ENCODE data around the gene EMID1. TPM values are rescaled to one million over a fixed set of nuclear protein-coding genes. Genes with fewer than 3 reads are reported as not detected.

Gene EMID1
- total and polyA plus RNA-seq, 10 donors = 18.5 to 90.3 (median 61.2) TPM

DNA sequence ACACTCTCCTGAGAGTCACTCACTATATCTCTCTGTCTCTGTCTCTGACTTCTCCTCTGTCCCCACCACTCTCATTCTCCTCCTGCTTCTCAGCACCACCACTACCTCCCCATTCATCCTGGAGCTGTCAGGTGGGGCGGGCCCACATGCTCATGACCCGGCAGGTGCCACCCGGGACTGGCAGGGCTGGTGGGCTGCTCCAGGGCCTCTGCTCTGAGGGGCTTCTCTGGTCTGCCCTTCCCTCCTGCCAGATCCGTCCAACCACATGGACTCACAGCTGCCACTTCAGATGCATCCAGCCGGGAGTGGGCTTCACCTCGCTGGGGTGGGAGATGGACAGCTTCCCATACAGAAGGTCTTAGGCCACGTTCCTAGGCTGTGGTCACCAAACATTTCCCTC, 4.8 kb upstream of the EMID1 start:
- H3K9me3 ChIP-seq = no peaks in the 10 kb centered on the region
- H3K4me1 ChIP-seq = peaks cover 27 to 54% (median 43%) of the 10 kb centered on the region in 6 donors
- TF ChIP-seq, protein P1, sequence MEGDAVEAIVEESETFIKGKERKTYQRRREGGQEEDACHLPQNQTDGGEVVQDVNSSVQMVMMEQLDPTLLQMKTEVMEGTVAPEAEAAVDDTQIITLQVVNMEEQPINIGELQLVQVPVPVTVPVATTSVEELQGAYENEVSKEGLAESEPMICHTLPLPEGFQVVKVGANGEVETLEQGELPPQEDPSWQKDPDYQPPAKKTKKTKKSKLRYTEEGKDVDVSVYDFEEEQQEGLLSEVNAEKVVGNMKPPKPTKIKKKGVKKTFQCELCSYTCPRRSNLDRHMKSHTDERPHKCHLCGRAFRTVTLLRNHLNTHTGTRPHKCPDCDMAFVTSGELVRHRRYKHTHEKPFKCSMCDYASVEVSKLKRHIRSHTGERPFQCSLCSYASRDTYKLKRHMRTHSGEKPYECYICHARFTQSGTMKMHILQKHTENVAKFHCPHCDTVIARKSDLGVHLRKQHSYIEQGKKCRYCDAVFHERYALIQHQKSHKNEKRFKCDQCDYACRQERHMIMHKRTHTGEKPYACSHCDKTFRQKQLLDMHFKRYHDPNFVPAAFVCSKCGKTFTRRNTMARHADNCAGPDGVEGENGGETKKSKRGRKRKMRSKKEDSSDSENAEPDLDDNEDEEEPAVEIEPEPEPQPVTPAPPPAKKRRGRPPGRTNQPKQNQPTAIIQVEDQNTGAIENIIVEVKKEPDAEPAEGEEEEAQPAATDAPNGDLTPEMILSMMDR (IDR thresholded peaks at IDR 0.05 in 8 of 11, conservative IDR thresholded peaks at IDR 0.05 in 3 of 11) = no peak
- TF ChIP-seq POLR2AphosphoS5 (IDR thresholded peaks at IDR 0.05) = peak in 2 of 3 donors; percentile 24 to 41
- TF ChIP-seq POLR2A (IDR thresholded peaks at IDR 0.05) = no peak
- H3K27ac ChIP-seq = peak overlapping the region in 6 of 8 donors; percentile 77 to 91 (median 84)
- H3K27me3 ChIP-seq (replicated peaks in 1 of 7) = peaks cover 0 to 44% (median 0%) of the 10 kb centered on the region in 7 donors
- intact Hi-C loops (cut with DNase I; ENCODE audit: low total_unique reads) = no loop called here
- H3K36me3 ChIP-seq = no peaks in the 10 kb centered on the region
- no peak overlapping the region for H3K4me3 ChIP-seq
- no peak for DNase-seq
- 78 to 87% (median 81%) methylated on average over 6 to 7 of the region's 7 CpGs for WGBS, 5 donors

DNA sequence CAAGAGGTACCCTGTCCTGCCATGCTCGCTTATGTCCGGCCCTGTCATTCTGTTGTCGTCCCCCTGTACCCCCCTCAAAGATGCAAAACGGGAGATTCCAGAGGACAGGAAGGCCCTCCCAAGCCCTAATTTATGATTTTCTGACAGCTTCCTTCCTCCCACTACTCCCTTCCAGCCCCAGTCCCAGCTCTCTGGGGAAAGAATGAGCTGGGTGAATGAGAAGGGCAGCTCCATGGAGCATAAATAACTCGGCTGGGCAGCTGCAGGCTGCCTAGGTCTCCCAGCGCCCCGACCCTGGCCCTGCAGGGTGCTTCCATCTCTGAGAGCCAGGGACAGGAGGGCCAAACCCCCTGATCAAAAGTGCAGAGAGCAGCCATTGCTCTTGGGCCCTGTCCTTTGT, 3.9 kb upstream of the EMID1 start:
- H3K36me3 ChIP-seq = no peaks in the 10 kb centered on the region
- peaks cover 27 to 59% (median 49%) of the 10 kb centered on the region in 6 donors for H3K4me1 ChIP-seq
- peaks cover 0 to 53% (median 3%) of the 10 kb centered on the region in 7 donors for H3K27me3 ChIP-seq (replicated peaks in 1 of 7)
- 17 to 41% (median 32%) methylated on average over 7 of the region's 7 CpGs for WGBS, 5 donors
- no peaks in the 10 kb centered on the region for H3K9me3 ChIP-seq
- TF ChIP-seq, protein P1 (IDR thresholded peaks at IDR 0.05 in 8 of 11, conservative IDR thresholded peaks at IDR 0.05 in 3 of 11) = no peak
- no peak for TF ChIP-seq POLR2A (IDR thresholded peaks at IDR 0.05)
- peak; percentile 32 to 57 (median 39) for TF ChIP-seq POLR2AphosphoS5 (IDR thresholded peaks at IDR 0.05)
- DNase-seq = no peak
- peak overlapping the region in 1 of 8 donors; percentile 36 for H3K4me3 ChIP-seq
- intact Hi-C loops (cut with DNase I; ENCODE audit: low total_unique reads) = no loop called here
- H3K27ac ChIP-seq = peak overlapping the region; percentile 60 to 91 (median 82)

DNA sequence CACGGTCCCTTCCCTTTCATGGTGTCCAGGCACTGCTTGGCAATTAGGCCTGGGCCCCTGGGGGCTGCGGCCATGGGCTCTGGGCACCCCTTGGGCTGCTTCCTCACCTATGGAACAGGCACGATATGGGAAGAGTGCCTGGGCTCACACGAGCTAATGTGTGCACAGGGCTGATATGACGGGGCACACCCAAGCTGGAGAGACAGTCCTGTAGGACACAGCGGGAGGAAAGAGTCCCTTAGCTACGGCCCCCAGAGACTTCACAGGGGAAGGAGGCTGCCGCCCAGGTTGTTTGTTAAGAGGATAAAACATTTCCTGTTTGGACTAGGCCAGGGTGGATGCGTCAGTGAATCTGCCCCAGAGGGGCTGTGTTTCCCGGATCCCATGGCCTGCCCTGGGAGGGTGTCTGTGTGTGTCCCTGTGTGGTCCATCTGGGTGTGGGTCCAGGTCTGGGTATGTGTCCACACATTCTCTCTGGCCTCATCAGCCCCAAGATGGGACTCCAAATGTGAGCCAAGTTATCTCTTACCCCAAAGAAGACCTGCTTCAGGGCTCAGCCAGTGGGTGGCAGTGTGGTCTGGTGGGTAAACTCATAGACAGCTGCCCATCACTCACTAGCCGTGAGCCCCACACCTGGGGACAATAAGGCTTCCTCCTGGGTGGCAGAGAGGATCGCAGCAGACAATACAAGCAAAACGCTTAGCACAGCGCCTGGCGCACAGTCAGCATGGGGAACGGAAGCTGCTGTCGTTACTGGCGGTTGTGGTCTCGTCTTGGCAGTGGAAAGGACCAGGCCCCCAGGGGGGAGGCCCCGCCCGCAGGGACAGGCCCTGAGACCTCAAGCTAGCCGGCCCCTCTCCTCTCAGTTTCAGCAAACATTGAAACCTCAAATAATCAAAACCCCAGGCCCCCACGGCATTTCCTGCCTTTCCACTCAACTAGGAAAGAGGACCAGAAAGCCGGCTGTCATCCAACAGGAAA, 3.2 kb upstream of the EMID1 start:
- 7 to 12% (median 11%) methylated on average over 19 to 24 of the region's 24 CpGs for WGBS, 5 donors
- H3K27me3 ChIP-seq (replicated peaks in 1 of 7) = peaks cover 0 to 60% (median 3%) of the 10 kb centered on the region in 7 donors
- TF ChIP-seq POLR2AphosphoS5 (IDR thresholded peaks at IDR 0.05) (peak; percentile 34 to 66 (median 66)), POLR2A (IDR thresholded peaks at IDR 0.05) (no peak)
- TF ChIP-seq, protein P1 (IDR thresholded peaks at IDR 0.05 in 8 of 11, conservative IDR thresholded peaks at IDR 0.05 in 3 of 11) = peak in 7 of 11 experiments; percentile 14 to 34 (median 30)
- H3K4me1 ChIP-seq = peaks cover 33 to 66% (median 52%) of the 10 kb centered on the region in 6 donors
- peak; percentile 88 for DNase-seq
- intact Hi-C loops (cut with DNase I; ENCODE audit: low total_unique reads) = no loop called here
- peak overlapping the region; percentile 60 to 91 (median 82) for H3K27ac ChIP-seq
- peak overlapping the region in 1 of 8 donors; percentile 36 for H3K4me3 ChIP-seq
- no peaks in the 10 kb centered on the region for H3K36me3 ChIP-seq
- no peaks in the 10 kb centered on the region for H3K9me3 ChIP-seq

Measured in spleen (tissue), 11 donors.